ENCODE measurements around the gene SF3A1. TPM values are rescaled to one million over a fixed set of nuclear protein-coding genes. Genes with fewer than 3 reads are reported as not detected.

SF3A1 gene
- total and polyA plus RNA-seq, 2 of the 13 experiments (the other 11 are each of a cell fraction or from before 2014, with no cell fraction given), result 10.0 to 22.0 TPM

- Histone ChIP-seq H3K4me2 (ENCODE audit: low read depth, low read length) (no peak overlapping the region), H3K9me3 (ENCODE audit: low read length) (no peaks in the 10 kb centered on the region), H3K27me3 (ENCODE audit: control insufficient read depth in 1 of 2, insufficient read depth in 2 of 2, low read length in 2 of 2) (no peaks in the 10 kb centered on the region), H3K79me2 (ENCODE audit: insufficient read depth, low read length) (no peaks in the 10 kb centered on the region), H3K27ac (ENCODE audit: extremely low read length, insufficient read depth, low read length) (no peak overlapping the region), H3K36me3 (replicated peaks in 1 of 2; ENCODE audit: control insufficient read depth in 1 of 2, insufficient read depth in 2 of 2, low read length in 2 of 2) (no peaks in the 10 kb centered on the region), H3K9ac (ENCODE audit: insufficient read depth, low read depth, low read length) (no peak overlapping the region), H4K20me1 (ENCODE audit: insufficient read depth, low read length) (no peaks in the 10 kb centered on the region), H3K4me1 (ENCODE audit: insufficient read depth, low read length) (no peaks in the 10 kb centered on the region), H3K4me3 (replicated peaks in 1 of 3; ENCODE audit: insufficient read depth in 1 of 3, low read depth in 2 of 3, low read length in 3 of 3) (no peak overlapping the region), H2AFZ (ENCODE audit: low read length) (no peak overlapping the region)
- DNase-seq (ENCODE audit: low spot score) (no peak), FAIRE-seq (no peak), ATAC-seq (peak; percentile 6)
- intact Hi-C loops (cut with micrococcal nuclease; ENCODE audit: unreplicated experiment), result no loop called here
- ChIA-PET POLR2A (interaction anchor here (0.7 to 1.8 kb wide), 2 partner anchors 17 to 68 kb away, joined by 3 to 9 read pairs; partner anchors contain the start of genes CCDC157 and SF3A1), CTCF (ENCODE audit: low intra/inter-chr PET ratio, low total read pairs) (no interaction called here)
- in situ Hi-C loops (cut with HindIII; ENCODE audit: extremely low pct_ligation_motif_present, low pct_unique_long_range_greater_than_20kb), result no loop called here
- 73% methylated on average over 9 of the region's 33 CpGs for WGBS (ENCODE audit: low lambda C conversion rate)
- no TSS peak for BruUV-seq (replicated peaks)
- no peak for TF ChIP-seq SNRNP70 (IDR thresholded peaks at IDR 0.05; ENCODE audit: low read depth, low read length)
- no peak for TF ChIP-seq SMAD9 (CRISPR knock-in tag; IDR thresholded peaks at IDR 0.05)
- TF ChIP-seq ZNF12 (CRISPR knock-in tag; IDR thresholded peaks at IDR 0.05), result no peak
- TF ChIP-seq AGO2 (optimal IDR thresholded peaks at IDR 0.05; ENCODE audit: low read depth, low read length), result peak; percentile 61
- no peak for TF ChIP-seq RFX5 (IDR thresholded peaks at IDR 0.05; ENCODE audit: low read depth, low read length)
- no peak for TF ChIP-seq AGO1 (IDR thresholded peaks at IDR 0.05; ENCODE audit: low read depth, low read length, poor library complexity, severe bottlenecking)
Measured at GRCh38 chr22:30373331-30374325, 16.9 kb upstream of the SF3A1 start.

GRCh38 chr22:30372915-30373314 lies 16.2 kb upstream of the SF3A1 start:
- DNase-seq (ENCODE audit: low spot score), result no peak
- FAIRE-seq, result no peak

More at GRCh38 chr22:30372915-30373314, 16.2 kb upstream of the SF3A1 start:
- no peak overlapping the region for H3K4me3 ChIP-seq (replicated peaks in 1 of 3; ENCODE audit: insufficient read depth in 1 of 3, low read depth in 2 of 3, low read length in 3 of 3)
- intact Hi-C loops (cut with micrococcal nuclease; ENCODE audit: unreplicated experiment), result no loop called here
- H3K9ac ChIP-seq (ENCODE audit: insufficient read depth, low read depth, low read length), result no peak overlapping the region
- ChIA-PET POLR2A (interaction anchor here (1.5 kb wide), 1 partner anchor 16 kb away, joined by 4 read pairs; the partner anchor contains the start of genes CCDC157 and SF3A1), CTCF (ENCODE audit: low intra/inter-chr PET ratio, low total read pairs) (no interaction called here)
- in situ Hi-C loops (cut with HindIII; ENCODE audit: extremely low pct_ligation_motif_present, low pct_unique_long_range_greater_than_20kb), result no loop called here
- H3K27ac ChIP-seq (ENCODE audit: extremely low read length, insufficient read depth, low read length), result no peak overlapping the region
- ATAC-seq, result peak; percentile 5
- H3K36me3 ChIP-seq (replicated peaks in 1 of 2; ENCODE audit: control insufficient read depth in 1 of 2, insufficient read depth in 2 of 2, low read length in 2 of 2), result no peaks in the 10 kb centered on the region
- 4% methylated on average over 3 of the region's 8 CpGs for WGBS (ENCODE audit: low lambda C conversion rate)
- no peaks in the 10 kb centered on the region for H3K27me3 ChIP-seq (ENCODE audit: control insufficient read depth in 1 of 2, insufficient read depth in 2 of 2, low read length in 2 of 2)
- H3K79me2 ChIP-seq (ENCODE audit: insufficient read depth, low read length), result no peaks in the 10 kb centered on the region
- no peaks in the 10 kb centered on the region for H4K20me1 ChIP-seq (ENCODE audit: insufficient read depth, low read length)
- H2AFZ ChIP-seq (ENCODE audit: low read length), result no peak overlapping the region
- H3K4me2 ChIP-seq (ENCODE audit: low read depth, low read length), result no peak overlapping the region
- BruUV-seq (replicated peaks), result no TSS peak
- H3K4me1 ChIP-seq (ENCODE audit: insufficient read depth, low read length), result no peaks in the 10 kb centered on the region
- no peaks in the 10 kb centered on the region for H3K9me3 ChIP-seq (ENCODE audit: low read length)
- TF ChIP-seq ZNF672 (CRISPR knock-in tag; IDR thresholded peaks at IDR 0.05), result no peak
- no peak for TF ChIP-seq ZKSCAN8 (CRISPR knock-in tag; IDR thresholded peaks at IDR 0.05; ENCODE audit: borderline replicate concordance)
- no peak for TF ChIP-seq FOXM1 (CRISPR knock-in tag; IDR thresholded peaks at IDR 0.05)
- TF ChIP-seq MAFK (conservative IDR thresholded peaks at IDR 0.05 in 1 of 2, IDR thresholded peaks at IDR 0.05 in 1 of 2; ENCODE audit: low read length in 2 of 2), result no peak
- no peak for TF ChIP-seq ZSCAN31 (CRISPR knock-in tag; IDR thresholded peaks at IDR 0.05; ENCODE audit: low read depth)
- no peak for TF ChIP-seq NR2F6 (IDR thresholded peaks at IDR 0.05)
- TF ChIP-seq NR2F6 (CRISPR knock-in tag; IDR thresholded peaks at IDR 0.05), result no peak
- no peak for TF ChIP-seq HNF4A (CRISPR knock-in tag; IDR thresholded peaks at IDR 0.05)
- no peak for TF ChIP-seq ZNF260 (CRISPR knock-in tag; IDR thresholded peaks at IDR 0.05; ENCODE audit: borderline replicate concordance, low read depth)
- TF ChIP-seq BORCS8-MEF2B (CRISPR knock-in tag; IDR thresholded peaks at IDR 0.05), result no peak
- no peak for TF ChIP-seq NKX3-1 (CRISPR knock-in tag; IDR thresholded peaks at IDR 0.05)
- no peak for TF ChIP-seq HOXA5 (CRISPR knock-in tag; IDR thresholded peaks at IDR 0.05)
- TF ChIP-seq ZNF552 (CRISPR knock-in tag; IDR thresholded peaks at IDR 0.05; ENCODE audit: borderline replicate concordance), result no peak
- TF ChIP-seq DNMT3B (CRISPR knock-in tag; conservative IDR thresholded peaks at IDR 0.05), result no peak
